ENCODE results near the gene ALG1L2. TPM values are rescaled to one million over a fixed set of nuclear protein-coding genes. Genes with fewer than 3 reads are reported as not detected.

ALG1L2 gene
- total and polyA plus RNA-seq, 2 of the 8 experiments (the other 6 are each of a cell fraction or from before 2014, with no cell fraction given) = 0.15 to 1.7 TPM

GRCh38 chr3:130111185-130111864, 29.7 kb downstream of the ALG1L2 start:
- DNase-seq (ENCODE audit: low read depth in 1 of 2, low spot score in 2 of 2) (peak; percentile 93 to 98), FAIRE-seq (no peak)
- no peaks in the 10 kb centered on the region for H3K27me3 ChIP-seq (replicated peaks in 1 of 4; ENCODE audit: control insufficient read depth in 3 of 4, extremely low read depth in 1 of 4, insufficient read depth in 3 of 4, low read length in 3 of 4)
- H3K27ac ChIP-seq (ENCODE audit: low read depth, low read length) = no peak overlapping the region; the same call in 1 of the 2 replicates
- peaks cover 0 to 3% (median 0%) of the 10 kb centered on the region in 4 experiments; a peak in 1 of 7 replicates for H3K4me1 ChIP-seq (replicated peaks in 1 of 4; ENCODE audit: control insufficient read depth in 3 of 4, insufficient read depth in 4 of 4, low read length in 3 of 4)
- no peaks in the 10 kb centered on the region for H3K9me3 ChIP-seq (ENCODE audit: insufficient read depth in 2 of 2, low read depth in 1 of 2, low read length in 1 of 2)
- peak overlapping the region in 3 of 4 experiments; percentile 29 to 51 (median 36); a peak in 3 of 7 replicates for H3K9ac ChIP-seq (replicated peaks in 1 of 4; ENCODE audit: extremely low read depth in 1 of 4, low read depth in 3 of 4, low read length in 3 of 4)
- no peak overlapping the region for H3K23ac ChIP-seq (ENCODE audit: insufficient read length)
- H3K79me1 ChIP-seq (ENCODE audit: low read depth, low read length) = no peaks in the 10 kb centered on the region
- no peak overlapping the region for H3K18ac ChIP-seq (ENCODE audit: extremely low read depth, low read length)
- H3K4ac ChIP-seq (replicated peaks; ENCODE audit: insufficient read length, low read depth, low read length) = no peak overlapping the region
- no peak overlapping the region for H2BK12ac ChIP-seq (ENCODE audit: low read depth, low read length)
- no peak overlapping the region for H2AFZ ChIP-seq (ENCODE audit: low read length)
- H4K8ac ChIP-seq (ENCODE audit: extremely low read depth, insufficient read depth, low read length) = no peak overlapping the region
- WGBS, 2 experiments (ENCODE audit: extremely low coverage in 1 of 2, insufficient coverage in 1 of 2, insufficient read length in 1 of 2, insufficient replicate concordance in 2 of 2, low coverage in 1 of 2, low lambda C conversion rate in 2 of 2, missing lambda C conversion rate in 1 of 2) = 0% methylated on average over 12 of the region's 54 CpGs; no CpG with 5 or more reads in 1 of the 2 experiments
- no peak overlapping the region for H4K91ac ChIP-seq (replicated peaks; ENCODE audit: insufficient read length, low read length)
- ChIA-PET POLR2A (ENCODE audit: partially characterized antibody) (no interaction called here), CTCF (ENCODE audit: partially characterized antibody) (interaction anchor here (1.7 kb wide), 1 partner anchor 119 kb away, joined by 5 read pairs; no protein-coding TSS in a partner anchor)
- H2BK15ac ChIP-seq (ENCODE audit: low read length) = no peak overlapping the region
- peaks cover 0 to 6% of the 10 kb centered on the region in 2 experiments; a peak in 2 of 4 replicates for H3K79me2 ChIP-seq (ENCODE audit: control insufficient read depth in 1 of 2, insufficient read depth in 2 of 2, low read length in 2 of 2)
- no peak overlapping the region for H2BK120ac ChIP-seq (replicated peaks; ENCODE audit: low read depth, low read length)
- H3K4me3 ChIP-seq (ENCODE audit: extremely low read depth in 1 of 4, insufficient read depth in 2 of 4, low read depth in 3 of 4, low read length in 4 of 4) = peak overlapping the region; percentile 62 to 88 (median 82)
- no peaks in the 10 kb centered on the region for H3K36me3 ChIP-seq (ENCODE audit: control insufficient read depth in 2 of 4, insufficient read depth in 4 of 4, low read length in 3 of 4)
- no peak overlapping the region for H4K5ac ChIP-seq (ENCODE audit: insufficient read length, low read depth, low read length)
- no peaks in the 10 kb centered on the region for H3K23me2 ChIP-seq (ENCODE audit: low read depth, low read length)
- no peak overlapping the region for H2BK20ac ChIP-seq (ENCODE audit: low read length)
- H3K4me2 ChIP-seq (ENCODE audit: insufficient read depth in 1 of 2, low read depth in 2 of 2, low read length in 2 of 2) = peak overlapping the region; percentile 80 to 81
- no peak overlapping the region; the same call in 1 of the 2 replicates for H2BK5ac ChIP-seq (ENCODE audit: low read depth, low read length)
- no peaks in the 10 kb centered on the region for H4K20me1 ChIP-seq (replicated peaks in 1 of 2; ENCODE audit: control insufficient read depth in 1 of 2, insufficient read depth in 2 of 2, low read length in 2 of 2)
- H2AK5ac ChIP-seq (ENCODE audit: low read depth, low read length) = no peak overlapping the region
- no peak overlapping the region for H3K56ac ChIP-seq (replicated peaks; ENCODE audit: insufficient read length, low read depth, low read length)
- H3K14ac ChIP-seq (ENCODE audit: insufficient read length) = no peak overlapping the region
- no peak for TF ChIP-seq BRCA1 (IDR thresholded peaks at IDR 0.05; ENCODE audit: low read depth, low read length)
- TF ChIP-seq TBP (IDR thresholded peaks at IDR 0.05; ENCODE audit: low read depth, low read length) = 0 out of 2 replicates have a peak, but pooled peaks have one; percentile 30
- no peak for TF ChIP-seq POU5F1 (IDR thresholded peaks at IDR 0.05; ENCODE audit: low read depth, low read length)
- TF ChIP-seq SIRT6 (IDR thresholded peaks at IDR 0.05; ENCODE audit: low read length) = no peak
- TF ChIP-seq ASH2L (IDR thresholded peaks at IDR 0.05; ENCODE audit: low read length) = no peak
- TF ChIP-seq KDM4A (IDR thresholded peaks at IDR 0.05; ENCODE audit: low read depth, low read length, severe bottlenecking) = peak; percentile 54
- no peak for TF ChIP-seq RNF2 (IDR thresholded peaks at IDR 0.05; ENCODE audit: borderline replicate concordance, low read depth, low read length, missing control alignments, poor library complexity, severe bottlenecking)
- TF ChIP-seq POLR2AphosphoS5 (IDR thresholded peaks at IDR 0.05; ENCODE audit: low read depth, low read length) = peak; percentile 61; the same call in 1 of the 2 replicates
- TF ChIP-seq CBX8 (IDR thresholded peaks at IDR 0.05; ENCODE audit: borderline replicate concordance, low read depth, low read length) = no peak
- TF ChIP-seq YY1 (IDR thresholded peaks at IDR 0.05; ENCODE audit: low read depth, low read length) = peak; percentile 90
- TF ChIP-seq EGR1 (IDR thresholded peaks at IDR 0.05; ENCODE audit: borderline replicate concordance, low read depth, low read length) = peak; percentile 59; the same call in 1 of the 2 replicates
- TF ChIP-seq TAF7 (optimal IDR thresholded peaks at IDR 0.05; ENCODE audit: borderline replicate concordance, low read depth, low read length) = no peak
- TF ChIP-seq CTBP2 (IDR thresholded peaks at IDR 0.05; ENCODE audit: borderline replicate concordance, insufficient read depth, insufficient read length, low read length) = no peak
